Ishikawa (cell line): ENCODE measurements around the gene CEMIP2.

Experiments
- CEBPB ChIP-seq: IDR thresholded peaks from 2 replicates; pipeline ENCODE4 v1.6.1; 2012
- CREB1 ChIP-seq: IDR thresholded peaks from 2 replicates; pipeline ENCODE4 v1.6.1; 2012; ENCODE audit warnings: low read depth
- EGR1 ChIP-seq: IDR thresholded peaks from 2 replicates; pipeline ENCODE4 v1.6.1; 2012
- EP300 ChIP-seq: IDR thresholded peaks from 2 replicates; pipeline ENCODE4 v1.6.1; 2012; ENCODE audit warnings: borderline replicate concordance
- FOXM1 ChIP-seq: IDR thresholded peaks from 2 replicates; pipeline ENCODE4 v1.6.1; 2012; ENCODE audit warnings: low read depth, borderline replicate concordance
- MAX ChIP-seq: IDR thresholded peaks from 2 replicates; pipeline ENCODE4 v1.6.1; 2012
- NFIC ChIP-seq: IDR thresholded peaks from 2 replicates; pipeline ENCODE4 v1.6.1; 2012
- RAD21 ChIP-seq: IDR thresholded peaks from 2 replicates; pipeline ENCODE4 v1.6.1; 2012; ENCODE audit warnings: low read depth
- REST ChIP-seq: IDR thresholded peaks from 2 replicates; pipeline ENCODE4 v1.6.1; 2012; ENCODE audit warnings: low read depth, mild to moderate bottlenecking
- TAF1 ChIP-seq: IDR thresholded peaks from 2 replicates; pipeline ENCODE4 v1.6.1; 2012; ENCODE audit warnings: low read depth, mild to moderate bottlenecking
- TCF12 ChIP-seq: IDR thresholded peaks from 2 replicates; pipeline ENCODE4 v1.6.1; 2012; ENCODE audit warnings: low read depth
- TEAD4 ChIP-seq: IDR thresholded peaks from 2 replicates; pipeline ENCODE4 v1.6.1; 2012
- USF1 ChIP-seq: IDR thresholded peaks from 2 replicates; pipeline ENCODE4 v1.6.1; 2012
- YY1 ChIP-seq: IDR thresholded peaks from 2 replicates; pipeline ENCODE4 v1.6.1; 2012; ENCODE audit warnings: low read depth
- ZBTB7A ChIP-seq: IDR thresholded peaks from 2 replicates; pipeline ENCODE4 v1.6.1; 2012; ENCODE audit warnings: low read depth

The CEMIP2 gene

GRCh38 chr9:71808068-71808467, 39.8 kb upstream of the CEMIP2 start:
- TF ChIP-seq USF1, result no peak

GRCh38 chr9:71806901-71807307, 38.6 kb upstream of the CEMIP2 start:
- TF ChIP-seq RAD21 (peak; percentile 95), REST (no peak)

GRCh38 chr9:71801826-71802225, 33.5 kb upstream of the CEMIP2 start:
- TF ChIP-seq EGR1 (no peak), ZBTB7A (no peak), EP300 (no peak), MAX (no peak), CEBPB (no peak)

- TF ChIP-seq YY1 (no peak), ZBTB7A (no peak), EP300 (no peak), MAX (no peak), USF1 (no peak), CEBPB (no peak), TEAD4 (no peak), EGR1 (no peak)
Observed at GRCh38 chr9:71797266-71797665, 29.0 kb upstream of the CEMIP2 start.

- no peak for TF ChIP-seq MAX
- TF ChIP-seq CREB1, result no peak
- no peak for TF ChIP-seq EGR1
- TF ChIP-seq EP300, result no peak
- TF ChIP-seq TEAD4, result no peak
- TF ChIP-seq NFIC, result no peak
- TF ChIP-seq FOXM1, result no peak
- TF ChIP-seq YY1, result no peak
- no peak for TF ChIP-seq REST
Observed at GRCh38 chr9:71796100-71796767, 27.9 kb upstream of the CEMIP2 start.

- TF ChIP-seq USF1 (no peak), CEBPB (no peak), MAX (no peak), REST (no peak), CREB1 (no peak), TEAD4 (no peak), FOXM1 (no peak), ZBTB7A (no peak), TCF12 (no peak), NFIC (no peak), RAD21 (no peak), EP300 (no peak), TAF1 (no peak), YY1 (no peak), EGR1 (no peak)
Observed at GRCh38 chr9:71795097-71795813, 26.9 kb upstream of the CEMIP2 start.
